Measurements from ENCODE around the gene PHACTR3.

Gene PHACTR3

GRCh38 chr20:59774921-59775686 lies 170.8 kb downstream of the PHACTR3 start:
- no peak for TF ChIP-seq CTCF (IDR thresholded peaks at IDR 0.05; ENCODE audit: insufficient read depth, low read depth, low read length, missing control alignments)
- H3K4me3 ChIP-seq (ENCODE audit: low read length), result no peak overlapping the region
- DNase-seq (ENCODE audit: low read depth), result no peak

GRCh38 chr20:59775687-59776055 lies 171.3 kb downstream of the PHACTR3 start:
- no peak overlapping the region for H3K4me3 ChIP-seq (ENCODE audit: low read length)
- no peak for TF ChIP-seq CTCF (IDR thresholded peaks at IDR 0.05; ENCODE audit: insufficient read depth, low read depth, low read length, missing control alignments)
- no peak for DNase-seq (ENCODE audit: low read depth)

- no peak for TF ChIP-seq CTCF (IDR thresholded peaks at IDR 0.05; ENCODE audit: insufficient read depth, low read depth, low read length, missing control alignments)
- H3K4me3 ChIP-seq (ENCODE audit: low read length), result no peak overlapping the region
- no peak for DNase-seq (ENCODE audit: low read depth)
Measured at GRCh38 chr20:59776059-59776603, 171.8 kb downstream of the PHACTR3 start.

GRCh38 chr20:59776626-59777330 lies 172.4 kb downstream of the PHACTR3 start:
- no peak for TF ChIP-seq CTCF (IDR thresholded peaks at IDR 0.05; ENCODE audit: insufficient read depth, low read depth, low read length, missing control alignments)
- no peak overlapping the region for H3K4me3 ChIP-seq (ENCODE audit: low read length)
- DNase-seq (ENCODE audit: low read depth), result no peak

GRCh38 chr20:59777331-59777725 lies 173.0 kb downstream of the PHACTR3 start:
- DNase-seq (ENCODE audit: low read depth), result no peak
- H3K4me3 ChIP-seq (ENCODE audit: low read length), result no peak overlapping the region
- TF ChIP-seq CTCF (IDR thresholded peaks at IDR 0.05; ENCODE audit: insufficient read depth, low read depth, low read length, missing control alignments), result no peak

- TF ChIP-seq CTCF (IDR thresholded peaks at IDR 0.05; ENCODE audit: insufficient read depth, low read depth, low read length, missing control alignments), result no peak
- no peak for DNase-seq (ENCODE audit: low read depth)
Measured at GRCh38 chr20:59777814-59778575, 173.7 kb downstream of the PHACTR3 start.

More at GRCh38 chr20:59777814-59778575, 173.7 kb downstream of the PHACTR3 start:
- H3K4me3 ChIP-seq (ENCODE audit: low read length), result no peak overlapping the region

Data from epithelial cell of esophagus (primary cell).